ENCODE data around the gene CKS1B.

CKS1B gene

GRCh38 chr1:155016231-155016831 lies 41.9 kb downstream of the CKS1B start:
- DNase-seq, result no peak

- DNase-seq, result peak; percentile 97
Measured at GRCh38 chr1:155017041-155017945, 42.8 kb downstream of the CKS1B start.

- no peak for DNase-seq
Measured at GRCh38 chr1:155017946-155018316, 43.5 kb downstream of the CKS1B start.

- no peak for DNase-seq
Measured at GRCh38 chr1:155018617-155019348, 44.3 kb downstream of the CKS1B start.

- DNase-seq, result no peak
Measured at GRCh38 chr1:155019377-155020245, 45.1 kb downstream of the CKS1B start.

- DNase-seq, result peak; percentile 73
Measured at GRCh38 chr1:155022136-155022926, 47.9 kb downstream of the CKS1B start.

- peak; percentile 42 for DNase-seq
Measured at GRCh38 chr1:155022927-155023236, 48.4 kb downstream of the CKS1B start.

GRCh38 chr1:155023627-155024026 lies 49.1 kb downstream of the CKS1B start:
- no peak for DNase-seq

GRCh38 chr1:155024315-155024714 lies 49.8 kb downstream of the CKS1B start:
- no peak for DNase-seq

GRCh38 chr1:155026154-155026553 lies 51.7 kb downstream of the CKS1B start:
- DNase-seq, result no peak

GRCh38 chr1:155026588-155026987 lies 52.1 kb downstream of the CKS1B start:
- peak; percentile 60 for DNase-seq
